Vagina (tissue), 2 donors: ENCODE data around the gene DUSP16.

Experiments
- POLR2A ChIP-seq, 2 donors: fragments of 450-650 bp; IDR thresholded peaks; one replicate each; pipeline ENCODE4 v1.6.1; 2017; ENCODE audit warnings: antibody characterized with exemption in 2 of 2, mild to moderate bottlenecking in 2 of 2, moderate library complexity in 2 of 2
- TF ChIP-seq, protein P1 (sequence below), 3 experiments: fragments of 450-650 bp in 2 of 3; fragments of 200-600 bp in 1 of 3; sonication (generic) in 1 of 3; IDR thresholded peaks; one replicate each; pipeline ENCODE4 v1.5.1; 2017 to 2019; ENCODE audit warnings: antibody characterized with exemption in 3 of 3, mild to moderate bottlenecking in 2 of 3, moderate library complexity in 2 of 3

DNA sequence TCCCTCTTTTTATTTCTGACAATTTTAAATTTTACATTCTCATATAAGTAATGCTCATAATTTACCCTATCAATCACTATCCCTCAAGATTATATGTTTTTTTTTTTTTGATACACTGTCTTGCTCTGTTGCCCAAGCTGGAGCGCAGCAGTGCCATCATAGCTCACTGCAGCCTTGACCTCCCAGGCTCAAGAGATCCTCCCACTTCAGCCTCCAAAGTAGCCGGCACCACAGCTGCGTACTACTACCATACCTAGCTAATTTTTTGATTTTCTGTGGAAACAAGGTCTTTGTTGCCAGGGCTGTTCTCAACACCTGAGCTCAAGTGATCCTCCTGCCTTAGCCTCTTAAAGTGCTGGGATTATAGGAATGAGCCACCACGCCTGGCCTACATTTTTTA lies 4.4 kb downstream of the DUSP16 start:
- TF ChIP-seq, protein P1, sequence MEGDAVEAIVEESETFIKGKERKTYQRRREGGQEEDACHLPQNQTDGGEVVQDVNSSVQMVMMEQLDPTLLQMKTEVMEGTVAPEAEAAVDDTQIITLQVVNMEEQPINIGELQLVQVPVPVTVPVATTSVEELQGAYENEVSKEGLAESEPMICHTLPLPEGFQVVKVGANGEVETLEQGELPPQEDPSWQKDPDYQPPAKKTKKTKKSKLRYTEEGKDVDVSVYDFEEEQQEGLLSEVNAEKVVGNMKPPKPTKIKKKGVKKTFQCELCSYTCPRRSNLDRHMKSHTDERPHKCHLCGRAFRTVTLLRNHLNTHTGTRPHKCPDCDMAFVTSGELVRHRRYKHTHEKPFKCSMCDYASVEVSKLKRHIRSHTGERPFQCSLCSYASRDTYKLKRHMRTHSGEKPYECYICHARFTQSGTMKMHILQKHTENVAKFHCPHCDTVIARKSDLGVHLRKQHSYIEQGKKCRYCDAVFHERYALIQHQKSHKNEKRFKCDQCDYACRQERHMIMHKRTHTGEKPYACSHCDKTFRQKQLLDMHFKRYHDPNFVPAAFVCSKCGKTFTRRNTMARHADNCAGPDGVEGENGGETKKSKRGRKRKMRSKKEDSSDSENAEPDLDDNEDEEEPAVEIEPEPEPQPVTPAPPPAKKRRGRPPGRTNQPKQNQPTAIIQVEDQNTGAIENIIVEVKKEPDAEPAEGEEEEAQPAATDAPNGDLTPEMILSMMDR (IDR thresholded peaks at IDR 0.05) = no peak
- TF ChIP-seq POLR2A (IDR thresholded peaks at IDR 0.05) = no peak
